GM18907 (cell line): ENCODE data around the gene GABRA5.

ENCODE experiments used
- ATAC-seq: cut with Tn5 transposase; IDR thresholded peaks from one replicate; pipeline ENCODE4 v1.9.1; 2021; ENCODE audit warnings: mild to moderate bottlenecking, moderate library complexity; ENCODE audit not compliant: unreplicated experiment

The GABRA5 gene

DNA sequence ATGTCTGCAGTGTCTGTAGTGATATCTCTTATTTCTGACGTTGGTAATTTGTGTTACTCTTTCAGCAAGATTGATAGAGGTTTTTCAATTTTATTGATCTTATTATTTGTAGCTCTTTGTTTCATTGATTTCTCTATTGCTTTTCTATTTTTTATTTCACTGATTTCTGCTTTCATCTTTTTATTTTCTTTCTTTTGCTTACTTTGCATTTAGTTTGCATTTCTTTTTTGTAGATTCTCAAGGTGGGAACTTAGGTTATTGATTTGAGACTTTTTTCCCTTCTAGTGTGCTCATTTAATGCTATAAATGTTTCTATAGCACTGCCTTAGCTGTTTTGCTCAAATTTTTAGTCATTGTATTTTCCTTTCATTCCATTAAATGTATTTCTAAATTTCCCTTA is 54.6 kb downstream of the GABRA5 start:
- ATAC-seq = no peak

DNA sequence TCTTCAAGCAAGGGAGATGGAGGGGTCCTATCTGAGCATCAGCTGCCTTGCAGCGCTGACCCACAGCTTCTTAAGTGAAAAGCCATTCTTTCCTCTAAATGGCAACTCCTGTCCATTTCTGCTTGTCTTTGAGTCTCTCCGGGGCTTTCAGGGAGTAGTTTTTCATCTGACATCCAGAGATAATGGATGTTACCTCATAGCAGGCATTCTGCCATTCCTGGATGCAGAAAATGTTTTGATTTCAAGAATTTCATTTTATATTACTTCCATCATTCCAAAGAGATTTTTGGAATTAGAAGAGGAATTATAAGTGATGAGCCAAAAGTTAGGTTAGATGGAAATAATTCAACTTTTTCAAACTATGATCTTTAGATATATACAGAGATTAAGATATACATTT is 59.2 kb downstream of the GABRA5 start:
- ATAC-seq = no peak

DNA sequence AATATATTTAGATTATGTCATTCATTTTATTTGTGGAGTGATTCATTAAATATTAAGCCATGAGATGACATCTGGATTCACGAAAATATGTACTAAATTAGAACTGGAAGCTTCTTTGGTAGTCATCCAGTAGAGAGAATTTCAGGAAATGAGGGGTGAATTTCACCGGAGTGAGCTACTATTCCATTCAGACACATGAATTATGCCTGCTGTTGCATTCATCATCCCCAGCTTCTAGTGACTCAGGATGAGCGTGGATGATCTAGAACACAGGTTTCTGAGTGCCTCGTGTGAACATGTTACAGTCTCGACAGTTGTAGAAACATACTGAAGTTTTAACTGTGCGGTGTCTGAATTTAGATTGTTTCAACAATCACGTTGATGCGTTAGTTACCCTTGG is 61.2 kb downstream of the GABRA5 start:
- ATAC-seq = no peak

DNA sequence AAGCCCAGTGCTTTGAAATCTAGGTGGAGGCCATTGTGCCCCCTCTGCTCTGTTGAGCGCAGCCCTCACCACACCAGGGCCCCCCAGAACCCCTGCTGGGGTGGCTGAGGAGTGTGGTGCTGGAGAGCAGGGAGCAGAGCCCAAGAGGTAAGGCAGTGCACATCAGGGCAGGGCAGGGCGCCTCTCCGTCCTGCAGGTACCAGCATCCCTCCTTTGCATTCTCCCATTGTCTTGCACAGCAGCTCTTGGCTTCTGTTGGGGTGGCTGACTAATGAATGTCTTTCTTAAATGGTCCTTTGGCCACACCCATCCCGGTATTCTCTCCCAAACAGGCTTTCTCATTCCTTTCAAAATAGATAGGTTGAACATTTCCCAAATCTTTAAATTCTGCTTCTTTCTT is 62.7 kb downstream of the GABRA5 start:
- ATAC-seq = no peak

DNA sequence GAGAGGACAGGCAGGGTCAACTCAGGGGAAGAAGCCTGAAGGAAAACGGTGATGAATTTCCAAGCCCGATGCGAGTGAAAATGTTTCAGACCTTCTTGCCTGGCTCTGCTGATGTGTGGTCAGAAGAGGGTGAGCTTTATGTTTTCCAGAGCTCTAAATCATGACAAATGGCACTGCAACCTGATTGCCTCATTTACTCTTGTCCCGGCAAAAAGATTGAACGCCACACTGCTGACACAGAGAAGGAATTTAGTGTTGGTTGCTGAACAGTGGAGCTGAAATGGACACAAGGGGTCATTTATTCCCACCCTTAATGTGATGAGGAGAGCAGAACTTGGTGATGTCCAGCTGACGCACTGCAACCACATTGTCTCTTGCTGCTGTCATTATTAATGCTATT is 68.0 kb downstream of the GABRA5 start:
- no peak for ATAC-seq

DNA sequence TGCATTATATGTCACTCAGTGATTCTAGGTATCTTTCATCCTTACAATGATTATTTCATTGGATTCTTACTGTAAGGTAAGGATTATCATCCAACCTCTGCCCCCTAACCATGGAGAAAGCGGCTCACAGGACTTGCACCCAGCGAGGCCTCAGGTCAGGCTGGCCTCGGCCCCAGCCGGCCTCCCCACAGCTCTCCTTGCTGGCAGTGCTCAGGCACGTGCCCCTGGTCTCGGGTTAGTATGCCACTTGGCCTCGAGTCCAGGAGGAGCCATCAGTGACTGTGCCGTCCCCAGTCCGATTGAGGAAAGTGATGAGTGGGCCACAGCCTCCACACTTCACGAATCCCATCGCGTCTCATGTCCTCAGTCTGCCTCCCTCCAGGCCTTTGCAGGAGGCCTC is 68.5 kb downstream of the GABRA5 start:
- no peak for ATAC-seq

DNA sequence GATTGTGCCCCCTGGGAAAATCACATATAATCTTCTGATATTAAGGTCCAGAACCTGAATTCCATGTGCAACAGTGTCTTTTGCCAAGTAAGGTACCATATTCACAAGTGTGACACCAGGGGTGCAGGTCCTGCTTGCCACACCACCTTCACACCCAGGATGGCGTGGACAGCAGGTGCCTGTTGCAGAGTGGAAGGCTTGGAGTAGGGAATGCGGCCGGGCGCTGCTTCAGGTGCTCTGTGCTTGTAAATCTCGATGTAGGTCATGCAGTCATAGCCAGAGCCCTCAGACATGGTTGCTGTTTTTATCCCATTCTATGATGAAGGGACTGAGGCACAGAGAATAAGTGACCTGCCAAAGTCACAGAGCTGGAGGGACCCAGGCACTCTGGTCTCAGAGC is 69.6 kb downstream of the GABRA5 start:
- ATAC-seq = no peak

DNA sequence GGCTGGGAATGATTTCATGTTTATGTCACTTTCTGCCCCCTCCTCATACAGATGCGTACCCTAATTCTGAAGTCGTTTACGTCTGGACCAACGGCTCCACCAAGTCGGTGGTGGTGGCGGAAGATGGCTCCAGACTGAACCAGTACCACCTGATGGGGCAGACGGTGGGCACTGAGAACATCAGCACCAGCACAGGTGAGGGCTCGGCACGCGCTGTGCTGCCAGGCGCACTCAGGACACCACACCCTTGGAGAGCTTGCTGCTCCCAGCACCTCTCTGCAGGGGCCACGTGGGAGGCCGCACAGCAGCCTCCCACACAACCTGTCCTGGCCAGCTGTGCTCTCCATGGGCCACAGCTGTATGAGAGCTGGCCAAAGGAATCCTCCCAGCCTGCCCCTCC is 70.3 kb downstream of the GABRA5 start:
- no peak for ATAC-seq

DNA sequence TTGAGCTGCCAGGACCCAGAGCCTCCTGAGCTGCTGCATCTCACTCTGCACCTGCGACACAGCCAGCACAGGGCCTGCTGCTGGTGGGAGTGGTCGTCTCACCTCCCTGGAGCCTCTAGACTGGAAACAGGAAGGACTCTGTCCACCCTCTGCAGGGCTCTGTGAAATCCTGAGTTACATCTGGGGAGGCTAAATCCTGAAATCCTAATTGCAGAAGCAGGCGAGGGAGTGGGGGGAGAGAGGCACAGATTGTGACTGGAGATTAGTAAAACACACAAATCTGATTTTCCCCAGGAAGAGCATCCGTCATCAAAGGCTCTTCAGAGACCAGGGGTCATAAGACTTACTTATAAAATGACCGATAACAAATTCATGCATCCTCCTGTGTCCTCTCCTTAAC is 72.5 kb downstream of the GABRA5 start:
- ATAC-seq = no peak

DNA sequence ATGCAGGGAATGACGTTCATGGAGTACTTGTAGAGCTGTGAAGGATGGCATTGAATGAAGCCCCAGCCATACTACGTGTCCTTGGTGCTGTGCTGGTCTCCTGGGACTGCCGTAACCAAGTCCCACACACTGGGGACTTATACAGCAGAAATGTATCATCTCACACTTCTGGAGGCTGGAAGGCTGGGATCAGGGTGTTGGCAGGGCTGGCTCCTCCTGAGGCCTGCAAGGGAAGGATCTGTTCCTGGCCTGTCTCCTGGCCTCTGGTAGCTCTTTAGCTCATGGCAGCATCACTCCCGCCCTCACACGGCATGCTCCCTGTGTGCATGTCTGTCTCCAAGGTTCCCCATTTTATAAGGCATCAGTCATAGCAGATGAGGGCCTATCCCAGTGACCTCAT is 74.6 kb downstream of the GABRA5 start:
- no peak for ATAC-seq

DNA sequence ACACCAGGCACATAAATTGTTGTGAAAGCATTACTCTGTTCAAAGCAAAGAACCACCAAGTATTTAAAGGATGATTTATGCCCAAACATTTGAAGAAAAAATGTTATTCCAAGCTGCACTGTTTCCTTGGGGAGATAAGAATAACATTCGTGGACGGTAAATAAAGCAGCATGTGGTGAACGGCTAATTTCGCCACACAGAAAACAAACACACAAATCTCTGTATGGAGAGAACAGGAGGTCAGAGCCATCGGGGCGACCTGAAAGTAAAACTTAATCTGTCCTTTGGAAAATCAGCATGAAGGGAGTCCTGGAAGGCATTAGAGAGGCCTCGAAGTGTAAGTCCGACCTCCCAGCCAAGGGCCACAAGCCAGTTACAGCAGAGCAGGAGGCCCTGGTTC is 77.0 kb downstream of the GABRA5 start:
- ATAC-seq = no peak

DNA sequence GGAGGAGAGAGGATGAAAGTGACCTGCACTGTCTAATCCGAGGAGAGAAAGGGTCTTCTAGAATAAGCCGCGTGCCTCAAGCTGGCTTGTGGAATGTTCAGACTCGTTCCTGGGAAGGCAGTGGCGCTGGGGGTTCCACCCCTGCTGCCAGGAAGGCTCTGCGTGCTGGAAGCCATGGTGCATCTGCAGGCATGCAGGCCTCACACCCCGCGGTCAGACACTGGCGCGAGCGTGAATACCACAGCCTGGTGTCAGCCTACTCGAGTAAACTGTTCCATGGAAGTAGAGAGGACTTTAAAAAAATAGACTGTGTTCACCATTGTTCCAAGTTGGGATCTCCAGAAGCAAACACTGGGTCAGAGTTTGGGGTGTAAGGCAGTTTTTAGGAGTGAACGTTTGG is 78.2 kb downstream of the GABRA5 start:
- no peak for ATAC-seq

DNA sequence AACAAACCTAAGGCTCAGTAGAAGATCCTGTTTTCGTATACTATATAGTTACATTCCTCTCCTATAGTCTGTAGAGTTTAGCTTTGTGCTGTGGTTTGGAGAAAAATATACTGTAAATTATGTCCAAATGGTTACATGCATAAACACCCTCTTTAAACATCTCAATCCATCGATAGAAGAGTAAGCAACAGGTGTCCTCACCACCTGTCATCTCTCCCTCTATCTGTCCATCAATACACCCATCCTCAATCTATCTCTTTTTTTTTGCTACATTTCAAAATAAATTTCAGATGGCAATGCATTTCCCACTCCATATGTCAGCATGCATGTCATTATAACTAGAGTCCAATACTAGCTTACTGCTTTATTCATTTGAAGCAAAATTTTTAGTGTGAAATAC is 83.1 kb downstream of the GABRA5 start:
- no peak for ATAC-seq

DNA sequence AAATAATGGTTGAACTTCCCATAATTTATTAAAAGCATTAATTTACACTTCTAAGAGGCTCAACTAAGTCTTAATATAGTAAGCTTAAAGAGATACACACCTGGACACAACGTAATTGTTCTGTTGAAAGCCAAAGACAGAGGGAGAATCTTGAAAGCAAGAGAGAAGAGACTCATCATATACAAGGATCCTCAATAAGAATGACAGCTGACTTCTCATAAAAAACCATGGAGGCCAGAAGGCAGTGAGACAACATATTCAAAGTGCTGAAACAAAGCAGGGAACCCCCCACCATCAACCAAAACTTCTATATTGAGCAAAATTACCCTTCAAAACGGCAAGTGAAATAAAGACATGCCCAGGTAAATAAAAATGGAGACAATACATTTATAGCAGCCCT is 87.5 kb downstream of the GABRA5 start:
- ATAC-seq = no peak

DNA sequence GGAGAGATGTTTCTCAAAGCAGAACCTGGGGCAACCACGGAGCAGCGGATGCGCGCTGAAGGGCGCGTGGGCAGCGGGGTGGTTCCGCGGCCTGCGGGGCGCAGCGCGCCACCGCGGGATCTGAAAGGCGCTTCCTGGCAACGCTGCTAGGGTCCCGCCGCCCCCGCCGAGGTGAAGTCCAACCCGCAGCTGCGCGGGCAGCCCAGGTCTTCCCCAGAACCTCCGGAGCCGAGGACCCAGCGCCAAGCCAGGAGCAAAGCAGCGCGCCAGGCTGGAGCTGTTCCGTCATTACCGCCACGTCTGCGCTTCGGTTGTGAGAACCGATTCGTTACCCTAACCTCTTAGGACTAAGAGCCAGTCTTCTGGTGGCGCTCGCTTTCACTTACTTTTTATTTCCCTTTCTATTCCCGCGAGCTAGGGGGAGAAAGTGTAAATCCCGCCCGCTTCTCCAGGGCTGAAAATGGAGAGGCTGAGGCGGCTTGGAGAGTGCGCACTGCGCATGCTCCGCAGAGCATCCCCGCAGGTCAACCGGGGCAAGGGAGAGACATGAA is 100.9 kb downstream of the GABRA5 start:
- no peak for ATAC-seq

DNA sequence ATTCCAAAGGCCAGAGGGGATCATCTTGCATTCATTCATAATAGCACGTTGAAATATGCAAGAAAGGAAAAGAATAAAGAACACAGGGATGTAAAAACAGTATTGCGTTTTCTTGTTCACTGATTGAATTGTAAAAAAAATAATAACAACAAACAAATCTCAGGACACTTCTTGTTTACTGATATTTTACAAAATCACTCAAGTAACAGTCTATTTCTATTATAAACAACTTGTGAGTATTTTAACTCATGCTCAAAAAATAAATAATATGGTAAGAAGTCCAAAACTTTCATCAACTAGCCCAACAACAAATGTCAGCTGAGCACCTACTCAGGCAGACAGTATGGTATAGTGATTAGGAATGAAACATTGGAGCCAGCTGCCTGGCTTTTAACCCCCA is 101.9 kb downstream of the GABRA5 start:
- no peak for ATAC-seq

DNA sequence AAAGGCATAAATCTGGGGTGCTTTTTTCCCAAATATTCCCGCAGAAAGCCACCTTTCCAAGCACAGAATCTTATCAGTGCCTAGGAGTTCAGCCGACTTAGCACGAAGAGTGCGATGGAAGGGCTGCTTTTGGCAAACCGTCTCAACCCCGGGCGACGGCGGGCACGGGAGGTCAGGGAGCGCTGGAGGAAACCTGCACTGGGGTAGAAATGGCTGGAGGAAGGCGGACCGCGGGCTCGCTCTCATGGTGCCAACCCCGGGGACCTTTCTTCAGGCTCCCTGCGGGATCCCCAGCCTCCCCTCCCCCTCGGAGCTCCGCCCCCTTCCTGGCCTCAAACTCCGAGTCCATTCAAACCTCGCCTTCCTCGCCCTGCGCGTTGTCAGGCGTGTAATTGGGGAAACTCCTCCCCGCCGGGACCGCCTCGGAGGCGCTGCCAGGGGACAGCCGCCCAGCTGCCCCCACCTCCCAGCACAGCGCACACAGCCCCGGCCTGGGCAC is 103.9 kb downstream of the GABRA5 start, which contains the start of gene GABRG3:
GABRG3 (plus strand) TSS at position 470 of the 499 bp plus-strand sequence.
- ATAC-seq = no peak

DNA sequence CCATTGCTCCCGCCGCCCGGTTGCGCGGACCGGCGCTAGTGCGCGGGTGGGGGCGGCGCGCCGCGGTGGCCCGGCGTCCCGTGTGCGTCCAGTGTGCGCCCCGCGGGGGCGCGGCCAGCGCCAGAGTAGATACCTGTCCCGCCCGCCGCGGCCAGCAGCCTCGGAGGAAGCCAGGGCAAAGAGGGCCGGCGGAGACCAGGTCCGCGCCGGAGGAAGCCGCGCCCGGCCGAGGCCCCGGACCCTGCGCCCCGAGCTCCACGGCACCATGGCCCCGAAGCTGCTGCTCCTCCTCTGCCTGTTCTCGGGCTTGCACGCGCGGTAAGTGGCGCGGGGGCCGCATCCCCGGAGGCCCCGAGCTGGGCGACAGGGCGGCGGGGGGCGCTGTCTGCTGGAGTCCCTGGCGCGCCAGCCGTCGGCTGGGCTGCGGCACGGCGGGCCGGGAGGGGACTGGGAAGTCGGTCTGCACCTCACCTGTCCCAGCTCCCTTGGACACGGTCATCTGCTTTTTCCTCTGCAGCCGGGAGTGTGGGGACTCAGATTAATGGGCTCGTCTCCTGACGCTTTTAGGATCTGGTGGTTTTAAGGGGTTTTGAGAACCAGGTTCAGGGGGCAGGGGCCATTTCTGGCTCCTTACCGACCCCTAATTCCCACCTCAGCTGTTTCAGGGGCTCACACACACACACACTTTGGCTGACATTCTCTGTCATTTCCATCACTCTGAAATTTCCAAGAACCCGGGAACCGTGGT is 104.6 kb downstream of the GABRA5 start:
- no peak for ATAC-seq

DNA sequence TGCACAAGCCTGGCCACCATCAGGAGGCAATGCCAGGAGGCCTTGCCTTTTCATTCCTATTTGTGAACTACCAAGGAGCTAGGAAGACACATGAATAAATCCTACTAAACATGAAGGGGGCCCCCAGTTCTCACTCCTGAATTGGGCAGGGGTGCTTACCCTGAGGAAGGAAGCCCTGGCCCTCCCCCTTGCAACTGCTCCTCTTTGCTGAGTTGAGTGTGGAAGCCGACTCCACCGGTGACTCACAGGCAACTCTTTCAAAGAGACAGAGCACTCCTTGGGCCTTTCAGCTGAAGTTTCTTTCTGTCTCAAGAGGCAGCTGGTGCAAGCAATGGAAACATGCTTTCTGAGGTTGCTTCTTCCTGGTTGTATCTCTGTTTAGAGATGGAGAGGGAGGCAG is 105.8 kb downstream of the GABRA5 start:
- ATAC-seq = no peak

DNA sequence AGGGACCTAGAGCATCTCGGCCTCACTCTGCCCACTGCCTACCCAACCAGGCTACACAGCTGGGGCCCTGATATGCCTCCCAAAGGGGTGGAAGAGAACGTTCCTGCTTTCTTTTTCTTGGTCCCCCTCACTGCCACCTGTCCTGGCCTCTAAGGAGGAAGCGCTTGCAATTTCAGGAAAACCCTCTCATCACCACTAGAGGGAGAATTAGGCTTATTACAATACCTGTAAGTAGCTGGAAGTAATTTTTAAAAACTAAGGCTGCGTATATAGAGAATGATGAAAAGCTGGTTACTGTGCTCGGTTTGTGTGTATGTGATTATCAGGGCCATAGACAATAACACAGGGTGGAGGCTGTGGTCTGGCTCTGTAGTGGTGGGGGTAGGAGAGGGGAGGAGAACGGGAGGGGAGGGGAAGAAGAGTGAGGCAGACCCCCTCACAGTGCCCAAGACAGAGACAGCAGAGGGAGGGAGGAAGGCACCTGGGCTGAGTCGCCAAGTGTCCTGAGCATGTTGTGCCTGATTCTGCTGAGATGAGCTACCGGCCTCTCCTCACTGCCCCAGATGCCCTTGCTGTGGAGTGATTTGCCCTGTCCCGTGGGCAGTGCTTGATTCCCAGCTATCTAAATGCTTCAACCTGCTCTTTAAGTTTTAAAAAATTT is 107.4 kb downstream of the GABRA5 start:
- no peak for ATAC-seq

DNA sequence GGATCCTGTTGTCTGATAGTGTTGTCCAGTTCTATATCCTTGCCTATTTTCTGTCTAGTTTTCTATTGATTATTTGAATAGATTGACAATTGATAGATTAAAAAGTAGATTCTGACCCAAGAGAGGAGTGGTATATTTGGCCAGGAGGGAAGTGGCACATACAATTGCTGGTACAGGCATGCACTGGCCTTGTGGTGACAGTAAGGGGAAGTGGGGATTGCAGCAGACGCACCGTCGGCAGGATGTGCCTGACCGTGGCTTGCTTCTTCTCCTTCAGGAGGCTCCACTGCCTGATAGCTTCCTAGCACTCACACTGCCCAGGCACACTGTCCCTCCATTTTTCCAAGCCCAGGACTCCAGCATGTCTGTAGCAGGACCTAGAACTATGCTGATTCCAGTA is 114.6 kb downstream of the GABRA5 start:
- no peak for ATAC-seq

DNA sequence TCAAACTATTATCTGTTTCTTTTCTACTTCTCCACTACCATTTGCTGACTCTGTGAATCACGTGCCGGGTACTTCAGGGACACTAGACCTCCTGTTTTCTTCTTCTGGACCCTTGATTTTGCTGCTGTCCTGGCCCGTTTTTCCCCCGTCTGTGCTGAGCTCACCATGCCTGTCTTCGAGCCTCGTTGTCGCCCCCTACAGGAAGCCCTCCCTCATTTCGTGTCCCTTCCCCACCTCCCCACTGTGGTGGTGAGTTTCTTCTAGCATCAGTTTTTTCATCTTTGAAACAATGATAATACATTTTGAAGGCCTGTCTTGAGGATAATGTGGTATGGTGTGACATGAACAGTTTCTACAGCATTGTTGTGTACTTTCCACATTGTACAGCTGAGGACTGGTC is 117.0 kb downstream of the GABRA5 start:
- no peak for ATAC-seq
